ENCODE results near the gene NCOA3.

The NCOA3 gene

GRCh38 chr20:47680804-47681529, 179.3 kb downstream of the NCOA3 start:
- Histone ChIP-seq H3K27me3 (replicated peaks; ENCODE audit: control insufficient read depth, insufficient read depth, low read length) (peaks cover 10% of the 10 kb centered on the region), H3K4me1 (ENCODE audit: control insufficient read depth, insufficient read depth, low read length) (peaks cover 10% of the 10 kb centered on the region), H3K9ac (ENCODE audit: low read length) (no peak overlapping the region), H3K36me3 (ENCODE audit: control insufficient read depth, insufficient read depth, low read length, severe bottlenecking) (no peaks in the 10 kb centered on the region), H3K9me3 (ENCODE audit: control insufficient read depth, low read length) (no peaks in the 10 kb centered on the region), H3K4me3 (ENCODE audit: low read length) (no peak overlapping the region)
- DNase-seq (ENCODE audit: low read depth), result no peak

DNA sequence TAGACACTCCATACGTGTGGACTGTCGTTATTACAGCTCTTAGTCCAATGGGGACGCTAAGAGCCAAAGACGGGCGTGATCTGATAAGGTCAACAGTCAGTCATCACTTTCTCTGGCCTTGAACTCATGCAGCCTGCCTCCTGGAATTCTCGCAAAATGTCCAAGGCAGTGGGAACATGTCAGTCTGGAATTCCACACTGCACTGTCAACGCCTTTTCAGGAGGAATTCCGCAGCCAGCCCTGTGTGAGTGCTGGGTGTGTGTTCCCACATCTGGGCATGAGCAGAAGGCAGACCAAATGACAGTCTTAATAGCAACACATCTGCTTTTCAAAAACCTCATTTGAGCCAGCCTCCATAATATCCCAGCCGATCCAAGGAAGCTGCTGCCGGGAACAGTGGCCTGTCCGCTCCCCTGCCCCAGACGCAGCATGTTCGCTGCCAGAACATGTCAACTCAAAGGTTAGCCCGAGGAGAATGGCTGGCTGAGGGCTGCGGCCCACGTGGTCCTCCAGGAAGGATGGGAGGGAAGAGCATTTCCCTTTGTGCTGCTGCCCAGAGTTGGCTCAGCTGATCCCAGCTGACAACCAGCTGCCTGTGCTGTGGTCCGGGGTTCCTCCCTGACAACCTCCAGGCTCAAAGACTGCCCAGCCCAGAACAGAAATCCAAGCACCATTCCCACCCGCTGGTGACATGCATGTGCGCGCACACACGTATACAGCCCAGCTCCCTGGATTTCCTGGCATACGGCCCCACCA, 180.5 kb downstream of the NCOA3 start:
- H3K4me3 ChIP-seq (ENCODE audit: low read length), result no peak overlapping the region
- H3K4me1 ChIP-seq (ENCODE audit: control insufficient read depth, insufficient read depth, low read length), result peaks cover 10% of the 10 kb centered on the region
- no peaks in the 10 kb centered on the region for H3K36me3 ChIP-seq (ENCODE audit: control insufficient read depth, insufficient read depth, low read length, severe bottlenecking)
- no peaks in the 10 kb centered on the region for H3K9me3 ChIP-seq (ENCODE audit: control insufficient read depth, low read length)
- DNase-seq (ENCODE audit: low read depth), result no peak
- H3K9ac ChIP-seq (ENCODE audit: low read length), result no peak overlapping the region
- H3K27me3 ChIP-seq (replicated peaks; ENCODE audit: control insufficient read depth, insufficient read depth, low read length), result peaks cover 10% of the 10 kb centered on the region

DNA sequence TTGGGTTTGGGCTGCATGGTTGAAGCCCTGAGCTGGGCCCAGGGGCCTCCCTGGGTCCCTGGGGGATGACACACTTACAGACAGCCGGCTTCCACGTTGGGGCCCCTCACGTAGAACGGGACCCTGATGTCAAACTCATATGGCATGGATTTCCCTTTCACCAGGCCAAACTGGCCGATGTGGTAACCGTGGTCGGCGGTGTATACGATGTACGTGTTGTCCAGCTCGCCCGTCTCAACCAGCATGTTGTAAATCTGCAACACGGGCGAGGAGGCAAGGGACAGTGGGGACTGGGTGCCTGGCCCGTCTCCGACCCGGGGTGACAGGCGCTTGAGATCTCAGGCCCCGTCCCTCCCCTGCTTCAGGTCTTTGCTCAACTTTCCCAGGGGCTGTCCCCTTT, 181.2 kb downstream of the NCOA3 start:
- H3K9ac ChIP-seq (ENCODE audit: low read length), result no peak overlapping the region
- no peak overlapping the region for H3K4me3 ChIP-seq (ENCODE audit: low read length)
- no peak for DNase-seq (ENCODE audit: low read depth)
- no peaks in the 10 kb centered on the region for H3K9me3 ChIP-seq (ENCODE audit: control insufficient read depth, low read length)
- H3K4me1 ChIP-seq (ENCODE audit: control insufficient read depth, insufficient read depth, low read length), result peaks cover 10% of the 10 kb centered on the region
- no peaks in the 10 kb centered on the region for H3K36me3 ChIP-seq (ENCODE audit: control insufficient read depth, insufficient read depth, low read length, severe bottlenecking)
- H3K27me3 ChIP-seq (replicated peaks; ENCODE audit: control insufficient read depth, insufficient read depth, low read length), result peaks cover 7% of the 10 kb centered on the region

DNA sequence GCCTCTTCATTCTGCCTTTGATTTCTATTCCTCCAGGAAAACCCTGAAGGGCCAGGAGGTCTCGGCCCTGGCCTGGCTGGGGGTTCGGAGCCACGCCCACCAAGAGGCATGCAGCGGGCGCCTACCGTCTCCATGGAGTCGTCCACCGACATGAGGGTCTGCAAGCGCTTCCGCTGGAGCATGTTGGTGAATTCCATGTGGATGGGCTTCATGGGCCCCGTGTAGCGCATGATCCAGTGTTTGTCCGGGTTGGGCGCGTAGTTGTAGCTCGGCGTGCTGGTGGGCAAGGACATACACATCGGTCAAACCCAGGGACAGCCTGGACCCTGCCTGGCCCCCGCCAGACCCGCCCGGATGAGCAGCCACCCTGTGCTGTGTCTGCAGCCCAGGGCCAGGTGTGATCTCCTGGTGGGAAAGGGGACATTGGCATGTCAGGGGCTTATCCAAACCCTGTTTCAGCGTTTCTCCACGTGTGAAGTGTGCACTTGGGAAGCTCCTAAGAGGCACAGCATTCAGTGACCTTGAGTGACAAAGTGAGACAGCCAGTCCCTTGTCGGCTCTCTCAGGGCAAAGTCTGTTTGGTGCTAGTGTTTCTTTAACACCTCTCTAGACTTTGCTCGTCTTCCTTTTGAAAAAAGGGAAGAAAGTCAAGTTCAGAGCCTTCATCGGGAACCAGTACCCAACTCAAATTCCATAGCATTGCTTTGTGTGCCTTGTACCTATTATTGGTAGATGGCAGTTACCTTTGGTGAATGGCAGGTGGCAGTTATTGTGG, 182.8 kb downstream of the NCOA3 start:
- Histone ChIP-seq H3K9me3 (ENCODE audit: control insufficient read depth, low read length) (no peaks in the 10 kb centered on the region), H3K36me3 (ENCODE audit: control insufficient read depth, insufficient read depth, low read length, severe bottlenecking) (no peaks in the 10 kb centered on the region), H3K4me3 (ENCODE audit: low read length) (no peak overlapping the region), H3K9ac (ENCODE audit: low read length) (no peak overlapping the region), H3K27me3 (replicated peaks; ENCODE audit: control insufficient read depth, insufficient read depth, low read length) (peaks cover 7% of the 10 kb centered on the region), H3K4me1 (ENCODE audit: control insufficient read depth, insufficient read depth, low read length) (peaks cover 10% of the 10 kb centered on the region)
- no peak for DNase-seq (ENCODE audit: low read depth)

- no peak overlapping the region for H3K4me3 ChIP-seq (ENCODE audit: low read length)
- H3K27me3 ChIP-seq (replicated peaks; ENCODE audit: control insufficient read depth, insufficient read depth, low read length), result peaks cover 2% of the 10 kb centered on the region
- H3K36me3 ChIP-seq (ENCODE audit: control insufficient read depth, insufficient read depth, low read length, severe bottlenecking), result no peaks in the 10 kb centered on the region
- no peak for DNase-seq (ENCODE audit: low read depth)
- H3K9me3 ChIP-seq (ENCODE audit: control insufficient read depth, low read length), result peaks cover 15% of the 10 kb centered on the region
- no peak overlapping the region for H3K9ac ChIP-seq (ENCODE audit: low read length)
- peaks cover 10% of the 10 kb centered on the region for H3K4me1 ChIP-seq (ENCODE audit: control insufficient read depth, insufficient read depth, low read length)
Observed at GRCh38 chr20:47686545-47686944, 184.9 kb downstream of the NCOA3 start.

GRCh38 chr20:47687095-47687987, 185.7 kb downstream of the NCOA3 start:
- DNase-seq (ENCODE audit: low read depth), result no peak
- Histone ChIP-seq H3K9me3 (ENCODE audit: control insufficient read depth, low read length) (peaks cover 23% of the 10 kb centered on the region), H3K36me3 (ENCODE audit: control insufficient read depth, insufficient read depth, low read length, severe bottlenecking) (no peaks in the 10 kb centered on the region), H3K27me3 (replicated peaks; ENCODE audit: control insufficient read depth, insufficient read depth, low read length) (peaks cover 2% of the 10 kb centered on the region), H3K9ac (ENCODE audit: low read length) (no peak overlapping the region), H3K4me1 (ENCODE audit: control insufficient read depth, insufficient read depth, low read length) (peaks cover 4% of the 10 kb centered on the region), H3K4me3 (ENCODE audit: low read length) (no peak overlapping the region)

DNA sequence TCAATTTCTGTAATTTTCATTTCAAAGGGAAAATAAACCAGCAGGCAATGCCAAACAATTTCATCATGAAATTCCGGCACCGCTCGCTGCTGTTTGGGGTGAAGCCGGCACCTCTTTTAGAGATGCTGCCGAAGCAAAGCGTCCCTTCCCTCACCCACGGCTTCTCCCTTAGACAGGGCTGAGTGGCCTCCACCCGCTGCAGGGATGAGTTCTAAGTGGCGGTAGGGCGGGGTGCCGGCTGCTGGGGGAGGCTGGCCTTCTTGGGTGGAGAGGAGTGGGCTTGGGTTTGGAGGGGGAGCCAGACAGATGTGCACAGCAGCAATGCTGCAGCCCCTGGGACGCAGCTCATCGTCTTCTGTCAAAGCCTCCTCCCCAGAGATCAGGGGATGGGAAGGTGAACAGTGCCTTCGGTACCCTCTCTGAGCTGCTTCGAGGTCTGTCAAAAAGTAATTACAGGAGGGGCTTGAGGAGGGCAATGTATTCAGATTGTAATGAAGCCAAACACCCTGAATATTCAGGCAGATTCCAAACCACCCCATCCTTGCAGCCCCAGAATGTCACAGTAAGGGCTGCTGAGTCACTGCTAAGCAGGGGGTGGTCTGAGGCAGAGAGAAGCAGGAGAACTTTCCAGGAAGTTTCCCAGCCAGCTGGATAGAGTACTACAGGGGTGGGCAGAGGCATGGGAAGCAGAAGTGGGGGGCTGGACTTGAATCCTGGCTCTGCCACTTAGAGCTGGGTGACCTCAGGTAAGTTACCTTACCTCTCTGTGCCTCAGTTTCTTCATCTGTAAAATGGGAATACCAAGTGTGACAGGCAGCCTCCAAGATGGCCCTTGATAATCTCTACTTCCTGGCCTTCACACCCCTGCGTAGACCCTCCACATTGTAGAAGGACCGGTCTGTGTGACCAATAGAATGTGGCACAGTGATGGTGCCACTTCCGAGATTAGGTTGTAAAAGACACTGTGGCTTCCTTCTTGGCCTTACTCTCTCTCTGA, 187.0 kb downstream of the NCOA3 start:
- no peaks in the 10 kb centered on the region for H3K4me1 ChIP-seq (ENCODE audit: control insufficient read depth, insufficient read depth, low read length)
- peaks cover 2% of the 10 kb centered on the region for H3K27me3 ChIP-seq (replicated peaks; ENCODE audit: control insufficient read depth, insufficient read depth, low read length)
- no peaks in the 10 kb centered on the region for H3K36me3 ChIP-seq (ENCODE audit: control insufficient read depth, insufficient read depth, low read length, severe bottlenecking)
- H3K9me3 ChIP-seq (ENCODE audit: control insufficient read depth, low read length), result peaks cover 36% of the 10 kb centered on the region
- DNase-seq (ENCODE audit: low read depth), result no peak
- H3K9ac ChIP-seq (ENCODE audit: low read length), result no peak overlapping the region
- H3K4me3 ChIP-seq (ENCODE audit: low read length), result no peak overlapping the region

DNA sequence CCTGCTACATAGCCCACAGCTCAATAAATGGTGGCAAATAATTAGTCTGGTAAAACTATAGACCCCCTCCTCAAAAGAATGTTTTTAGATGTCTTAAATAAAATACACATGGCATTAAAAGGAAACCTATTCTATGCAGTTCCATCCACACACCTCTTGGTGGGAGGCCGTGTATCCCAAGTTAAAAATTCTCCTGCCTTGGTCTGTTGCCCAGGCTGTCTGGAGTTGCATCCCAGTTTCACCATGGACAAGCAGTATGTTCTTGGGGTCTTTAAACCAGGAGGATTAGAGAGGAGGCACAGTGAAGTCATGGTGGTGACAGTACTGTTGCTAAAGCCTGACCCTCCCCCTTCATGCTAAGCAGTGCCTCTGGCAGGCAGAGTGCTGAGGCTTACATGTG, 188.0 kb downstream of the NCOA3 start:
- Histone ChIP-seq H3K27me3 (replicated peaks; ENCODE audit: control insufficient read depth, insufficient read depth, low read length) (peaks cover 2% of the 10 kb centered on the region), H3K4me3 (ENCODE audit: low read length) (no peak overlapping the region), H3K36me3 (ENCODE audit: control insufficient read depth, insufficient read depth, low read length, severe bottlenecking) (no peaks in the 10 kb centered on the region)

DNA sequence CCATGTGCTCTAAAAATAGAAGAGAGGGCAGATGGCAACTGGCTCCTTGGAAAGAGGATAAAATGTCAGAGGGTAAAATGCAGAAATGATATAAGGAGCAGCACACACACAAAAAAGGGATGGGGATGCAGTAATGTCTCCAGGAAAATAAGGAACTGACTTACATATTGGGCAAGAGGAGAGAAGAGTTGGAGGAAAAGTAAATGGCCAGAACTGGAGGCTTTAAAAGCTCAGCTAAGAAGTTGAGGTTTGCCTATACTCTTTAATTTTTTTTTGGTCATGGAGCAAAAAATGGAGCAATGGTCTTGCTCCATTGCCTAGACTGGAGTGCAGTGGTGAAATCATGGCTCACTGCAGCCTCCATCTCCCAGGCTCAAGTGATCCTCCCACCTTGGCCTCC, 189.9 kb downstream of the NCOA3 start:
- Histone ChIP-seq H3K36me3 (ENCODE audit: control insufficient read depth, insufficient read depth, low read length, severe bottlenecking) (no peaks in the 10 kb centered on the region), H3K4me1 (ENCODE audit: control insufficient read depth, insufficient read depth, low read length) (no peaks in the 10 kb centered on the region), H3K9me3 (ENCODE audit: control insufficient read depth, low read length) (peaks cover 39% of the 10 kb centered on the region), H3K4me3 (ENCODE audit: low read length) (peak overlapping the region; percentile 45), H3K9ac (ENCODE audit: low read length) (no peak overlapping the region), H3K27me3 (replicated peaks; ENCODE audit: control insufficient read depth, insufficient read depth, low read length) (no peaks in the 10 kb centered on the region)
- peak; percentile 48 for DNase-seq (ENCODE audit: low read depth)

More for the DNA sequence above, 188.0 kb downstream of the NCOA3 start:
- Histone ChIP-seq H3K4me1 (ENCODE audit: control insufficient read depth, insufficient read depth, low read length) (no peaks in the 10 kb centered on the region), H3K9me3 (ENCODE audit: control insufficient read depth, low read length) (peaks cover 39% of the 10 kb centered on the region), H3K9ac (ENCODE audit: low read length) (no peak overlapping the region)
- DNase-seq (ENCODE audit: low read depth), result no peak

Measured in adipocyte (in vitro differentiated cells).